SU-DHL-6 (cell line): ENCODE measurements around the gene PAQR4.

Experiments
- EZH2phosphoT487 ChIP-seq: fragments of 200-600 bp; sonication (generic), shearing (Covaris generic); conservative IDR thresholded peaks from 2 replicates; pipeline ENCODE4 v1.6.1; 2018; ENCODE audit warnings: mild to moderate bottlenecking, antibody characterized with exemption, low read length, moderate library complexity, mixed read lengths
- TF ChIP-seq, protein P1 (sequence below): fragments of 200-600 bp; sonication (generic); IDR thresholded peaks from one replicate; pipeline ENCODE4 v1.5.1; 2017; ENCODE audit warnings: antibody characterized with exemption, mild to moderate bottlenecking, low read length, moderate library complexity; ENCODE audit not compliant: insufficient read depth, poor library complexity, severe bottlenecking

DNA sequence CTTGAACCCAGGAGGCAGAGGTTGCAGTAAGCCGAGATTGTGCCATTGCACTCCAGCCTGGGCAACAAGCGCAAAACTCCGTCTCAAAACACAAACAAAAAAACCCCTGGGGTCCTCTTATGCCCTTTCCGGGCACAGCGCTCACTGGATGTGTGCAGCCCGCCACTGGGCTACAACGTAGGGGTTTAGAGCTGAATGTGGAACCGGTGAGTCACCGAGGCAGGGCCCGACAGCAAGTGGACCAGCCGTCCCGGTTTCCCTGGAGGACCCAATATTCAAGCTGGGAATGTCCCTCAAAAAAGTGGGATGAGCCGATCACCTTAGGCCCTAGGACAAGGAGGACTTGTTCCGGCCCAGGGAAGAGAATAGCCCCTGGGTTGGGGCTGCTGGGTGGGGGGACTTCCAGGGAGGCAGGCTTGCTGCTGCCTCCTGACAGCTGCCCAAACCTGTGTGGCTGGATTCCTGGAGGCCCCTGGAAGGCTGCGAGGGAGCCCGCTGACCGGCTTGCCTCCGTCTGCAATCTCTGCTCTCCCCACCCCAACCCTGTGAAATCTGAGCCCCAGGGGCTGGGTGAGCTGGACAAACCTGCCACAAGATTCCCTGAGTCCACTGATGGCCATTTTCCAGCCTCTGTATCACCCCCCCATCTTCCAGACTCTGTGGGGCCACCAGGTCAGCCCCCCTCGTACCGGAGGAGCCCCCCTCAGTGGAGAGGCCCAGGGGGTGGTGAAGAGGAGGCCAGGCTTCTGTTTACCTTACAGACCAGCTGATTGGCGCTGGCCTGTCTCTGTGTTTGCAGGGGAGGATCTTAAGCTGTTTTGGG lies 40.6 kb downstream of the PAQR4 start:
- TF ChIP-seq, protein P1, sequence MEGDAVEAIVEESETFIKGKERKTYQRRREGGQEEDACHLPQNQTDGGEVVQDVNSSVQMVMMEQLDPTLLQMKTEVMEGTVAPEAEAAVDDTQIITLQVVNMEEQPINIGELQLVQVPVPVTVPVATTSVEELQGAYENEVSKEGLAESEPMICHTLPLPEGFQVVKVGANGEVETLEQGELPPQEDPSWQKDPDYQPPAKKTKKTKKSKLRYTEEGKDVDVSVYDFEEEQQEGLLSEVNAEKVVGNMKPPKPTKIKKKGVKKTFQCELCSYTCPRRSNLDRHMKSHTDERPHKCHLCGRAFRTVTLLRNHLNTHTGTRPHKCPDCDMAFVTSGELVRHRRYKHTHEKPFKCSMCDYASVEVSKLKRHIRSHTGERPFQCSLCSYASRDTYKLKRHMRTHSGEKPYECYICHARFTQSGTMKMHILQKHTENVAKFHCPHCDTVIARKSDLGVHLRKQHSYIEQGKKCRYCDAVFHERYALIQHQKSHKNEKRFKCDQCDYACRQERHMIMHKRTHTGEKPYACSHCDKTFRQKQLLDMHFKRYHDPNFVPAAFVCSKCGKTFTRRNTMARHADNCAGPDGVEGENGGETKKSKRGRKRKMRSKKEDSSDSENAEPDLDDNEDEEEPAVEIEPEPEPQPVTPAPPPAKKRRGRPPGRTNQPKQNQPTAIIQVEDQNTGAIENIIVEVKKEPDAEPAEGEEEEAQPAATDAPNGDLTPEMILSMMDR = no peak
- TF ChIP-seq EZH2phosphoT487 = no peak
